ENCODE results near the gene YEATS2. TPM values are rescaled to one million over a fixed set of nuclear protein-coding genes. Genes with fewer than 3 reads are reported as not detected.
"Not testable (repeated sequence)": the region's sequence is repeated elsewhere in the genome, so short reads cannot be mapped to it uniquely, and the experiment has no call there.

The YEATS2 gene
- total RNA-seq, 1 experiment from 2014 or later, result 38.6 TPM

- Histone ChIP-seq H3K9me2 (ENCODE audit: insufficient read depth) (no peaks in the 10 kb centered on the region), H4K20me1 (ENCODE audit: insufficient read depth) (no peaks in the 10 kb centered on the region), H2AFZ (ENCODE audit: low read depth, low read length, poor library complexity, severe bottlenecking) (no peak overlapping the region), H3K4me2 (ENCODE audit: low read length) (no peak overlapping the region), H3K79me2 (ENCODE audit: insufficient read depth, low read length) (0 out of 2 replicates have a peak, but pooled peaks cover 13% of the 10 kb centered on the region), H3K9me3 (ENCODE audit: control insufficient read depth in 1 of 2, insufficient read depth in 1 of 2, low read depth in 1 of 2, low read length in 2 of 2) (no peaks in the 10 kb centered on the region), H3K4me3 (replicated peaks in 1 of 2; ENCODE audit: low read depth in 1 of 2, low read length in 2 of 2) (no peak overlapping the region), H3K9ac (ENCODE audit: low read length) (no peak overlapping the region), H3K27me3 (ENCODE audit: insufficient read depth, low read length) (no peaks in the 10 kb centered on the region), H3K27ac (ENCODE audit: low read depth, low read length) (no peak overlapping the region), H3K4me1 (ENCODE audit: control insufficient read depth in 1 of 2, insufficient read depth in 2 of 2, low read length in 2 of 2) (no peaks in the 10 kb centered on the region), H3K36me3 (ENCODE audit: control insufficient read depth in 1 of 2, insufficient read depth in 2 of 2, low read length in 2 of 2) (peaks cover 38 to 50% of the 10 kb centered on the region in 2 experiments)
- no TSS peak for BruUV-seq (replicated peaks)
- intact Hi-C loops (cut with micrococcal nuclease), result no loop called here
- ChIA-PET POLR2A (no interaction called here), RAD21 (ENCODE audit: low non-redundant PET in 1 of 2, low total read pairs in 2 of 2, uncharacterized antibody in 2 of 2, unreplicated experiment in 2 of 2) (no interaction called here), CTCF (interaction anchor here (3.2 kb wide), 1 partner anchor 16 kb away, joined by 8 read pairs; no protein-coding TSS in a partner anchor)
- no peak for DNase-seq (ENCODE audit: low read depth, low spot score)
- TF ChIP-seq, protein P1, sequence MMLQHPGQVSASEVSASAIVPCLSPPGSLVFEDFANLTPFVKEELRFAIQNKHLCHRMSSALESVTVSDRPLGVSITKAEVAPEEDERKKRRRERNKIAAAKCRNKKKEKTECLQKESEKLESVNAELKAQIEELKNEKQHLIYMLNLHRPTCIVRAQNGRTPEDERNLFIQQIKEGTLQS (IDR thresholded peaks at IDR 0.05), result no peak
- TF ChIP-seq CEBPB (IDR thresholded peaks at IDR 0.05; ENCODE audit: low read depth), result no peak
- TF ChIP-seq EGR1 (IDR thresholded peaks at IDR 0.05; ENCODE audit: low read depth), result no peak
- no peak for TF ChIP-seq POLR2AphosphoS5 (IDR thresholded peaks at IDR 0.05; ENCODE audit: low read depth, low read length)
- TF ChIP-seq CBX3 (IDR thresholded peaks at IDR 0.05; ENCODE audit: low read depth), result no peak
- TF ChIP-seq EZH2phosphoT487 (IDR thresholded peaks at IDR 0.05; ENCODE audit: borderline replicate concordance), result no peak
- no peak for TF ChIP-seq JUND (IDR thresholded peaks at IDR 0.05)
- TF ChIP-seq, protein P2, sequence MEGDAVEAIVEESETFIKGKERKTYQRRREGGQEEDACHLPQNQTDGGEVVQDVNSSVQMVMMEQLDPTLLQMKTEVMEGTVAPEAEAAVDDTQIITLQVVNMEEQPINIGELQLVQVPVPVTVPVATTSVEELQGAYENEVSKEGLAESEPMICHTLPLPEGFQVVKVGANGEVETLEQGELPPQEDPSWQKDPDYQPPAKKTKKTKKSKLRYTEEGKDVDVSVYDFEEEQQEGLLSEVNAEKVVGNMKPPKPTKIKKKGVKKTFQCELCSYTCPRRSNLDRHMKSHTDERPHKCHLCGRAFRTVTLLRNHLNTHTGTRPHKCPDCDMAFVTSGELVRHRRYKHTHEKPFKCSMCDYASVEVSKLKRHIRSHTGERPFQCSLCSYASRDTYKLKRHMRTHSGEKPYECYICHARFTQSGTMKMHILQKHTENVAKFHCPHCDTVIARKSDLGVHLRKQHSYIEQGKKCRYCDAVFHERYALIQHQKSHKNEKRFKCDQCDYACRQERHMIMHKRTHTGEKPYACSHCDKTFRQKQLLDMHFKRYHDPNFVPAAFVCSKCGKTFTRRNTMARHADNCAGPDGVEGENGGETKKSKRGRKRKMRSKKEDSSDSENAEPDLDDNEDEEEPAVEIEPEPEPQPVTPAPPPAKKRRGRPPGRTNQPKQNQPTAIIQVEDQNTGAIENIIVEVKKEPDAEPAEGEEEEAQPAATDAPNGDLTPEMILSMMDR (IDR thresholded peaks at IDR 0.05 in 2 of 3, conservative IDR thresholded peaks at IDR 0.05 in 1 of 3; ENCODE audit: borderline replicate concordance in 1 of 3, insufficient read depth in 1 of 3, low read depth in 2 of 3, low read length in 2 of 3), result no peak
- TF ChIP-seq YY1 (IDR thresholded peaks at IDR 0.05; ENCODE audit: extremely low read depth, insufficient replicate concordance, low read depth, low read length), result no peak
- ATAC-seq, result no peak
These were observed 85.1 kb downstream of the YEATS2 start for GRCh38 chr3:183782576-183783276.

DNA sequence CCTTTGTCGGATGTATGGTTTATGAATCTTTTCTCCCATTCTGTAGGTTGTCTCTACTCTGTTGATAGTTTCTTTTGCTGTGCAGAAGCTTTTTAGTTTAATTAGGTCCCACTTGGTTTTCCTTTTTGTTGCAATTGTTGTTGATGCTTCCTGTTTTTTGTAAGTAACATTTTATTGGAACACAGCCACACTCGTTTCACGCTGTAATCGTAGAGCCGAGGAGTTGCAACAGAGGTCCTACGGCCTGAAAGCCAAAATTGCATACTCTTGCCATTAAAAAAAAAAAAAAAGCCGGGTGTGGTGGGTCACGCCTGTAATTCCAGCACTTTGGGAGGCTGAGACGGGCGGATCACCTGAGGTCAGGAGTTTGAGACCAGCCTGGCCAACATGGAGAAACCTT is 86.9 kb downstream of the YEATS2 start:
- H3K9ac ChIP-seq (ENCODE audit: low read length); H3K4me1 ChIP-seq (ENCODE audit: control insufficient read depth in 1 of 2, insufficient read depth in 2 of 2, low read length in 2 of 2); RAD21 ChIA-PET (ENCODE audit: low non-redundant PET in 1 of 2, low total read pairs in 2 of 2, uncharacterized antibody in 2 of 2, unreplicated experiment in 2 of 2); BruUV-seq (replicated peaks); H3K4me2 ChIP-seq (ENCODE audit: low read length); H3K27me3 ChIP-seq (ENCODE audit: insufficient read depth, low read length); H3K27ac ChIP-seq (ENCODE audit: low read depth, low read length); ATAC-seq; H3K9me2 ChIP-seq (ENCODE audit: insufficient read depth); H2AFZ ChIP-seq (ENCODE audit: low read depth, low read length, poor library complexity, severe bottlenecking); intact Hi-C loops (cut with micrococcal nuclease); DNase-seq (ENCODE audit: low read depth, low spot score); H3K4me3 ChIP-seq (replicated peaks in 1 of 2; ENCODE audit: low read depth in 1 of 2, low read length in 2 of 2); POLR2A ChIA-PET; H3K9me3 ChIP-seq (ENCODE audit: control insufficient read depth in 1 of 2, insufficient read depth in 1 of 2, low read depth in 1 of 2, low read length in 2 of 2); H4K20me1 ChIP-seq (ENCODE audit: insufficient read depth); CTCF ChIA-PET: not testable (repeated sequence)
- Histone ChIP-seq H3K79me2 (ENCODE audit: insufficient read depth, low read length) (peaks cover 21% of the 10 kb centered on the region; the same call in 1 of the 2 replicates), H3K36me3 (ENCODE audit: control insufficient read depth in 1 of 2, insufficient read depth in 2 of 2, low read length in 2 of 2) (peaks cover 37 to 41% of the 10 kb centered on the region in 2 experiments)

All from HCT116 (cell line).